T-cell (primary cell): Measurements from ENCODE around the gene AKIP1. TPM values are rescaled to one million over a fixed set of nuclear protein-coding genes. Genes with fewer than 3 reads are reported as not detected.
"Not testable (repeated sequence)": the region's sequence is repeated elsewhere in the genome, so short reads cannot be mapped to it uniquely, and the experiment has no call there.

Experiments
- ATAC-seq, 4 experiments: fragments of 200-7000 bp in 3 of 4; fragments of 150-1000 bp in 1 of 4; cut with Tn5 transposase; replicated peaks in 1 of 4; 1 replicate in 3 of 4; 2 replicates in 1 of 4; pipeline ENCODE4 v1.10.0; 2021; ENCODE audit warnings: moderate library complexity in 3 of 4, mild to moderate bottlenecking in 2 of 4, moderate number of reproducible peaks in 1 of 4
- CTCF ChIA-PET, 2 donors: fragments of 300-600 bp; sonication (Branson Sonifier 250); formaldehyde crosslinking; loops; one replicate each; lab custom pipeline; 2022; ENCODE audit warnings: antibody characterized with exemption in 2 of 2; lab: Charles Lee
- POLR2A ChIA-PET, 2 donors: fragments of 300-600 bp; sonication (Branson Sonifier 250); formaldehyde crosslinking; loops; one replicate each; lab custom pipeline; 2022; ENCODE audit warnings: antibody characterized with exemption in 2 of 2; lab: Charles Lee
- DNase-seq, 35 experiments: peaks; one replicate each; pipeline versions ENCODE4 v3.0.0 to v3.0.0-alpha.2; 2013 to 2023
- H3K27ac ChIP-seq: one replicate; pipeline ENCODE4 v1.5.1; 2013; ENCODE audit warnings: low read length
- H3K27me3 ChIP-seq, 2 experiments: replicated peaks in 1 of 2; 1 replicate in 1 of 2; 2 replicates in 1 of 2; pipeline versions ENCODE4 v1.6.1 to v1.7.0; 2013; ENCODE audit warnings: low read length in 1 of 2, mixed read lengths in 1 of 2; ENCODE audit not compliant: control insufficient read depth in 2 of 2, insufficient read depth in 2 of 2; ENCODE audit errors: extremely low read depth in 1 of 2
- H3K36me3 ChIP-seq, 2 donors: 1 replicate in 1 of 2; 2 replicates in 1 of 2; pipeline versions ENCODE4 v1.6.1 to v1.7.0; 2013; ENCODE audit warnings: low read length in 1 of 2; ENCODE audit not compliant: control insufficient read depth in 2 of 2, insufficient read depth in 1 of 2; ENCODE audit errors: extremely low read depth in 1 of 2
- H3K4me1 ChIP-seq, 2 experiments: 1 replicate in 1 of 2; 2 replicates in 1 of 2; pipeline versions ENCODE4 v1.6.1 to v1.7.0; 2013; ENCODE audit warnings: low read length in 2 of 2, mixed read lengths in 1 of 2; ENCODE audit not compliant: insufficient read depth in 2 of 2, control insufficient read depth in 1 of 2; ENCODE audit errors: extremely low read depth in 1 of 2
- H3K4me3 ChIP-seq, 2 donors: 1 replicate in 1 of 2; 2 replicates in 1 of 2; pipeline versions ENCODE4 v1.5.1 to v1.7.0; 2013; ENCODE audit warnings: mild to moderate bottlenecking in 2 of 2, low read length in 1 of 2, moderate library complexity in 1 of 2; ENCODE audit not compliant: control insufficient read depth in 1 of 2; ENCODE audit errors: extremely low read depth in 1 of 2
- H3K9me3 ChIP-seq: 2 replicates; pipeline ENCODE4 v1.7.0; 2013
- H3K27ac Mint-ChIP-seq, 2 donors: one replicate each; pipeline ENCODE4 v1.8.0; 2020 to 2021; ENCODE audit warnings: mild to moderate bottlenecking in 2 of 2, mixed read lengths in 2 of 2
- H3K27me3 Mint-ChIP-seq, 2 donors: one replicate each; pipeline ENCODE4 v1.8.0; 2021 to 2022; ENCODE audit warnings: mixed read lengths in 2 of 2
- H3K36me3 Mint-ChIP-seq: one replicate; pipeline ENCODE4 v1.8.0; 2021; ENCODE audit warnings: mixed read lengths
- H3K4me1 Mint-ChIP-seq, 3 donors: one replicate each; pipeline ENCODE4 v1.8.0; 2020 to 2022; ENCODE audit warnings: mixed read lengths in 3 of 3, mild to moderate bottlenecking in 1 of 3
- H3K4me3 Mint-ChIP-seq, 3 donors: one replicate each; pipeline ENCODE4 v1.8.0; 2020 to 2022; ENCODE audit warnings: mild to moderate bottlenecking in 3 of 3, mixed read lengths in 3 of 3, moderate library complexity in 3 of 3
- H3K9me3 Mint-ChIP-seq, 3 donors: one replicate each; pipeline ENCODE4 v1.8.0; 2020 to 2022; ENCODE audit warnings: mixed read lengths in 3 of 3
- whole genome bisulfite sequencing: methylation state at CpG from one replicate; pipeline ENCODE4 v1.1.5; 2013; ENCODE audit warnings: missing lambda C conversion rate; ENCODE audit not compliant: insufficient coverage; 5-methylcytosine and 5-hydroxymethylcytosine counted together
- total RNA-seq, 35 experiments: library from RNA in 6 of 35; stranded (reverse) in 6 of 35; fragments of 120-200 nt in 1 of 35; gene quantifications; one replicate each; pipeline versions ENCODE4 v1.2.1 to v1.2.4 and lab custom pipeline; 2013 to 2026

Gene AKIP1
- total RNA-seq, 5 donors from 2014 or later (not counting 1 experiment from before 2014, with no cell fraction given) = 5.8 to 17.9 (median 11.1) TPM

GRCh38 chr11:8933931-8934330 is 22.9 kb downstream of the AKIP1 start:
- Mint-ChIP-seq H3K27me3 (no peaks in the 10 kb centered on the region), H3K27ac (no peak overlapping the region), H3K4me3 (no peak overlapping the region), H3K36me3 (no peaks in the 10 kb centered on the region), H3K9me3 (no peaks in the 10 kb centered on the region), H3K4me1 (peaks cover 0 to 6% (median 0%) of the 10 kb centered on the region in 3 donors)
- 90% methylated on average over 3 of the region's 6 CpGs for WGBS
- CTCF ChIA-PET = no interaction called here
- Histone ChIP-seq H3K27me3 (no peaks in the 10 kb centered on the region), H3K9me3 (no peaks in the 10 kb centered on the region), H3K4me1 (no peaks in the 10 kb centered on the region), H3K36me3 (no peaks in the 10 kb centered on the region), H3K4me3 (no peak overlapping the region), H3K27ac (no peak overlapping the region)
- POLR2A ChIA-PET = no interaction called here
- no peak for ATAC-seq
- DNase-seq = no peak

GRCh38 chr11:8934742-8935488 is 23.9 kb downstream of the AKIP1 start:
- CTCF ChIA-PET = interaction anchor here in 1 of 2 donors (0.7 kb wide), 1 partner anchor 152 kb away, joined by 3 read pairs; no protein-coding TSS in a partner anchor
- peak in 2 of 4 experiments; percentile 34 to 37 for ATAC-seq
- peaks cover 0 to 6% (median 0%) of the 10 kb centered on the region in 3 donors for H3K4me1 Mint-ChIP-seq
- H3K9me3 Mint-ChIP-seq = no peaks in the 10 kb centered on the region
- no peak overlapping the region for H3K27ac ChIP-seq
- no peak overlapping the region for H3K4me3 ChIP-seq
- peak overlapping the region in 1 of 2 donors; percentile 62 for H3K27ac Mint-ChIP-seq
- DNase-seq = no peak
- 57% methylated on average over 8 of the region's 14 CpGs for WGBS
- no peaks in the 10 kb centered on the region for H3K36me3 Mint-ChIP-seq
- H3K4me3 Mint-ChIP-seq = peak overlapping the region in 2 of 3 donors; percentile 21 to 37
- no peaks in the 10 kb centered on the region for H3K36me3 ChIP-seq
- no peaks in the 10 kb centered on the region for H3K27me3 Mint-ChIP-seq
- H3K4me1 ChIP-seq = no peaks in the 10 kb centered on the region
- POLR2A ChIA-PET = interaction anchor here in 1 of 2 donors (0.6 kb wide), 1 partner anchor 23 kb away, joined by 8 read pairs; no protein-coding TSS in a partner anchor
- H3K27me3 ChIP-seq = no peaks in the 10 kb centered on the region
- no peaks in the 10 kb centered on the region for H3K9me3 ChIP-seq

GRCh38 chr11:8935789-8936188 is 24.8 kb downstream of the AKIP1 start:
- POLR2A ChIA-PET, ATAC-seq, H3K4me1 ChIP-seq, H3K27me3 Mint-ChIP-seq, H3K27ac Mint-ChIP-seq, H3K9me3 ChIP-seq, H3K27ac ChIP-seq, H3K4me1 Mint-ChIP-seq, H3K4me3 Mint-ChIP-seq, H3K27me3 ChIP-seq, H3K36me3 ChIP-seq, H3K9me3 Mint-ChIP-seq, H3K4me3 ChIP-seq, DNase-seq, H3K36me3 Mint-ChIP-seq, CTCF ChIA-PET: not testable (repeated sequence)
- WGBS = no CpG with 5 or more reads among the region's 2 CpGs

DNA sequence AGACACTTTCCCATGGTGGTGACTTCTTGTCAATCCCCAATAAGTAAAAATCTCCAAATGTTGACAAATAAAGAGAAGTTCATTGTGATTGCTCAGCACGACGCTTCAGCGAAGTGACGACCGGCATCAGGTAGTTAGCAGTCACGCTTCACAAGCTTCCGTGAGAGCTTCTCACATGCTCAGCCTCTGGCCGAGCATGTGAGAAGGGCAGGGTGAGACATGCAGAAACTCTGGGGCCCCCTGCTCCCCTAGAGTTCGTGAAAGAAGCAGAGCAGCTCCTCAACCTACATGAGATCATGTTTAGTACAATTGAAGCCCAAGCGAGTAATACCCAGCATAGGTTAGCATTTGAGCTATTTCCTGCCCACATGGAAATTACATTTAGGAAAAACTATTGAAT is 26.2 kb downstream of the AKIP1 start:
- Mint-ChIP-seq H3K9me3 (no peaks in the 10 kb centered on the region), H3K27ac (no peak overlapping the region), H3K4me3 (no peak overlapping the region), H3K27me3 (peaks cover 0 to 3% of the 10 kb centered on the region in 2 donors), H3K36me3 (no peaks in the 10 kb centered on the region), H3K4me1 (peaks cover 0 to 6% (median 0%) of the 10 kb centered on the region in 3 donors)
- ATAC-seq (no peak), DNase-seq (no peak)
- no peaks in the 10 kb centered on the region for H3K9me3 ChIP-seq
- POLR2A ChIA-PET = no interaction called here
- WGBS = 60% methylated on average over 1 of the region's 10 CpGs
- no peaks in the 10 kb centered on the region for H3K4me1 ChIP-seq
- H3K27me3 ChIP-seq = no peaks in the 10 kb centered on the region
- CTCF ChIA-PET = interaction anchor here in 1 of 2 donors (0.9 kb wide), 1 partner anchor 23 kb away, joined by 3 read pairs; no protein-coding TSS in a partner anchor
- H3K27ac ChIP-seq = no peak overlapping the region
- H3K4me3 ChIP-seq = no peak overlapping the region
- no peaks in the 10 kb centered on the region for H3K36me3 ChIP-seq

GRCh38 chr11:8937659-8938058 is 26.7 kb downstream of the AKIP1 start:
- Mint-ChIP-seq H3K4me1 (peaks cover 0 to 6% (median 0%) of the 10 kb centered on the region in 3 donors), H3K36me3 (no peaks in the 10 kb centered on the region), H3K4me3 (no peak overlapping the region), H3K27ac (no peak overlapping the region), H3K27me3 (peaks cover 0 to 3% of the 10 kb centered on the region in 2 donors), H3K9me3 (no peaks in the 10 kb centered on the region)
- no peaks in the 10 kb centered on the region for H3K9me3 ChIP-seq
- DNase-seq = no peak
- H3K4me1 ChIP-seq = no peaks in the 10 kb centered on the region
- H3K36me3 ChIP-seq = no peaks in the 10 kb centered on the region
- H3K4me3 ChIP-seq = no peak overlapping the region
- H3K27ac ChIP-seq = no peak overlapping the region
- 92% methylated on average over 13 of the region's 14 CpGs for WGBS
- no peaks in the 10 kb centered on the region for H3K27me3 ChIP-seq
- ATAC-seq = no peak
- POLR2A ChIA-PET = no interaction called here
- CTCF ChIA-PET = interaction anchor here in 1 of 2 donors (0.9 kb wide), 1 partner anchor 23 kb away, joined by 3 read pairs; no protein-coding TSS in a partner anchor

DNA sequence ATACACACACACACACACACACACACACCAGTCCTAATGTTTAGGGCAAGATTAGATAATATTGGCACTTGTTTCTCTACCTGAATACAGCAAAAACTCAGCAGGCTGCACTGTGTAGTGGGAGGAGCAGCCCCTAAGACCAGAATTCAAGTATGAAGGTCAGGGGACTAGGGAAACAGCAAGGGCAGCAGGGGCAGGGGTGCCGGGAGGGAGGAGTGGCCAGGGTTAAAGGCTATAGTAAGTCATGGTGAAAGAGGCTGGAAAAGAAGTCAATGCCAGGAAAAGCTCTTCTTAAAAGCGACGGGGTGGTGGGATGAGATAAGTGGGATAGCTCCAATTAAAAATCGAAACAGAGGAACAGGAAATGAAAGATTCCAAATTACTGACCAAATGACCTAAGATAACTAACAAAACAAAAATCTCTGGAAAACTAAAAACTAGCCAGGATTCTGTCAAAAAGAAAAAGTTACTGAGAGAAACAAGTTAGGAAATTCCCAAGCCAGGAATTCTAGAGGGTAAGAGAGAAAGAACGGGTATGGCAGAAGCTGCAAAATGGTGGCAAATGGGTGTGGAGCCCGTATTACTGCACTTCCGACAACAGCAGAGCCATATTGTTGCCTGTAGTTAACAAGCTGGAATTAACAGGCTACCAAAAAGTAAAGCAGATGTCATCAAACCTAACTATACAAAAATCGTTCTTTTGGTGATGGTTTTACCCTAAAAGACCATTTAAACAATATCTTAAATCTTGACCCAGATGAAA is 30.5 kb downstream of the AKIP1 start:
- Mint-ChIP-seq H3K27me3 (peaks cover 0 to 3% of the 10 kb centered on the region in 2 donors), H3K27ac (no peak overlapping the region), H3K4me1 (no peaks in the 10 kb centered on the region), H3K4me3 (no peak overlapping the region), H3K9me3 (no peaks in the 10 kb centered on the region), H3K36me3 (peaks cover 4% of the 10 kb centered on the region)
- ChIA-PET CTCF (interaction anchor here in 1 of 2 donors (0.8 kb wide), 1 partner anchor 18 kb away, joined by 3 read pairs; no protein-coding TSS in a partner anchor), POLR2A (no interaction called here)
- 97% methylated on average over 4 of the region's 8 CpGs for WGBS
- no peaks in the 10 kb centered on the region for H3K9me3 ChIP-seq
- H3K36me3 ChIP-seq = no peaks in the 10 kb centered on the region
- ATAC-seq = no peak
- no peaks in the 10 kb centered on the region for H3K27me3 ChIP-seq
- H3K27ac ChIP-seq = no peak overlapping the region
- no peak for DNase-seq
- no peaks in the 10 kb centered on the region for H3K4me1 ChIP-seq
- H3K4me3 ChIP-seq = no peak overlapping the region
